ENCODE data around the gene VNN1.
"Not testable (repeated sequence)": the region's sequence is repeated elsewhere in the genome, so short reads cannot be mapped to it uniquely, and the experiment has no call there.

VNN1 gene

GRCh38 chr6:132648828-132649227 is 65.0 kb downstream of the VNN1 start:
- TF ChIP-seq ZNF565 (CRISPR knock-in tag; conservative IDR thresholded peaks at IDR 0.05; ENCODE audit: low read depth) = no peak
- no peak for TF ChIP-seq ESRRG (CRISPR knock-in tag; IDR thresholded peaks at IDR 0.05)
- no peak for TF ChIP-seq PATZ1 (CRISPR knock-in tag; IDR thresholded peaks at IDR 0.05; ENCODE audit: borderline replicate concordance)
- no peak for TF ChIP-seq ZNF8 (CRISPR knock-in tag; IDR thresholded peaks at IDR 0.05)
- TF ChIP-seq CSDC2 (CRISPR knock-in tag; IDR thresholded peaks at IDR 0.05) = no peak
- TF ChIP-seq OSR1 (CRISPR knock-in tag; IDR thresholded peaks at IDR 0.05) = no peak
- TF ChIP-seq TCF4 (CRISPR knock-in tag; IDR thresholded peaks at IDR 0.05; ENCODE audit: borderline replicate concordance) = no peak
- no peak for TF ChIP-seq ZFP3 (CRISPR knock-in tag; IDR thresholded peaks at IDR 0.05)
- no peak for TF ChIP-seq SNAI2 (CRISPR knock-in tag; IDR thresholded peaks at IDR 0.05)
- TF ChIP-seq PPARA (CRISPR knock-in tag; IDR thresholded peaks at IDR 0.05; ENCODE audit: borderline replicate concordance) = no peak
- no peak for TF ChIP-seq BACH2 (CRISPR knock-in tag; IDR thresholded peaks at IDR 0.05; ENCODE audit: borderline replicate concordance)
- TF ChIP-seq ZFP30 (CRISPR knock-in tag; IDR thresholded peaks at IDR 0.05) = no peak
- no peak for TF ChIP-seq ZNF70 (CRISPR knock-in tag; IDR thresholded peaks at IDR 0.05)
- TF ChIP-seq ARNTL (CRISPR knock-in tag; IDR thresholded peaks at IDR 0.05; ENCODE audit: borderline replicate concordance, low read depth) = no peak
- TF ChIP-seq CSRNP3 (CRISPR knock-in tag; IDR thresholded peaks at IDR 0.05) = no peak
- ATAC-seq = no peak

- no peak for ATAC-seq
- TF ChIP-seq CREB5 (CRISPR knock-in tag; IDR thresholded peaks at IDR 0.05; ENCODE audit: low read depth) (no peak), ZNF70 (CRISPR knock-in tag; IDR thresholded peaks at IDR 0.05) (no peak), ISL1 (CRISPR knock-in tag; IDR thresholded peaks at IDR 0.05) (no peak), SNAI2 (CRISPR knock-in tag; IDR thresholded peaks at IDR 0.05) (no peak), CSDC2 (CRISPR knock-in tag; IDR thresholded peaks at IDR 0.05) (no peak), OSR1 (CRISPR knock-in tag; IDR thresholded peaks at IDR 0.05) (no peak), TSHZ2 (CRISPR knock-in tag; IDR thresholded peaks at IDR 0.05) (no peak), PPARA (CRISPR knock-in tag; IDR thresholded peaks at IDR 0.05; ENCODE audit: borderline replicate concordance) (no peak), TOX (CRISPR knock-in tag; IDR thresholded peaks at IDR 0.05; ENCODE audit: borderline replicate concordance) (no peak), RARB (CRISPR knock-in tag; IDR thresholded peaks at IDR 0.05) (no peak)
These were observed 65.5 kb downstream of the VNN1 start for GRCh38 chr6:132648356-132648755.

- no peak for ATAC-seq
- no peak for TF ChIP-seq CSDC2 (CRISPR knock-in tag; IDR thresholded peaks at IDR 0.05)
These were observed 70.3 kb downstream of the VNN1 start for GRCh38 chr6:132643547-132643946.

- ATAC-seq = not testable (repeated sequence)
These were observed 76.7 kb downstream of the VNN1 start for GRCh38 chr6:132637135-132637534.

GRCh38 chr6:132635906-132636305 is 77.9 kb downstream of the VNN1 start:
- ATAC-seq = not testable (repeated sequence)

GRCh38 chr6:132635288-132635687 is 78.6 kb downstream of the VNN1 start:
- not testable (repeated sequence) for ATAC-seq

All from SK-N-SH treated with all-trans-retinoic acid at 6 μM for 48 hours (cell line).